RWPE1 (cell line): ENCODE results near the gene MDFIC.

Experiments used
- CTCF ChIA-PET: fragments of 350-600 bp; sonication (Branson Sonifier 250); formaldehyde crosslinking; extraction: SDS; loops from one replicate; lab custom pipeline; 2021; lab: Yijun Ruan, JAX
- POLR2A ChIA-PET: fragments of 400-600 bp; formaldehyde crosslinking; extraction: SDS; loops from one replicate; lab custom pipeline; 2020; ENCODE audit warnings: antibody characterized with exemption; ENCODE audit not compliant: low non-redundant PET; lab: Yijun Ruan, JAX
- DNase-seq: peaks from one replicate; pipeline ENCODE4 v3.0.0; 2012; ENCODE audit warnings: low spot score
- H3K27ac ChIP-seq: fragments of 450-650 bp; 2 replicates; pipeline ENCODE4 v1.5.1; 2017
- TF ChIP-seq, protein P1 (sequence below): fragments of 450-650 bp; conservative IDR thresholded peaks from 2 replicates; pipeline ENCODE4 v1.5.1; 2017; ENCODE audit warnings: low read depth, mild to moderate bottlenecking

MDFIC gene

DNA sequence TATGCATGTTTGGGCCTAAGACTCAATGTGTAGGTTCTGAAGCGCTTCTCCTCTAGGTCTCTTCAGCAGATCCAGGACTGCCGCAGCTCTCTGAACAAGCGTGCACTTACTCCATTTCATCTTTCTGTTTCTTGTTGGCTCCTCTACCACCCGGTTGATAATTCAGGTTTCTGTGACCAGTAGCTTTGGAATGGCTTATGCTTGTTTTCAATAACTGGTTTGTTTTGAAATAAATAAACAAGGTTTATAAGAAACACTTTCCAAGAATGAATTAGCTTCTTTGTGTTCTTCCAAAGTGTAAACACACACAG lies 1.5 kb downstream of the MDFIC start:
- ChIA-PET POLR2A (no interaction called here), CTCF (interaction anchor here (0.6 to 0.8 kb wide), 2 partner anchors 117 to 334 kb away, joined by 3 to 4 read pairs; no protein-coding TSS in a partner anchor)
- TF ChIP-seq, protein P1, sequence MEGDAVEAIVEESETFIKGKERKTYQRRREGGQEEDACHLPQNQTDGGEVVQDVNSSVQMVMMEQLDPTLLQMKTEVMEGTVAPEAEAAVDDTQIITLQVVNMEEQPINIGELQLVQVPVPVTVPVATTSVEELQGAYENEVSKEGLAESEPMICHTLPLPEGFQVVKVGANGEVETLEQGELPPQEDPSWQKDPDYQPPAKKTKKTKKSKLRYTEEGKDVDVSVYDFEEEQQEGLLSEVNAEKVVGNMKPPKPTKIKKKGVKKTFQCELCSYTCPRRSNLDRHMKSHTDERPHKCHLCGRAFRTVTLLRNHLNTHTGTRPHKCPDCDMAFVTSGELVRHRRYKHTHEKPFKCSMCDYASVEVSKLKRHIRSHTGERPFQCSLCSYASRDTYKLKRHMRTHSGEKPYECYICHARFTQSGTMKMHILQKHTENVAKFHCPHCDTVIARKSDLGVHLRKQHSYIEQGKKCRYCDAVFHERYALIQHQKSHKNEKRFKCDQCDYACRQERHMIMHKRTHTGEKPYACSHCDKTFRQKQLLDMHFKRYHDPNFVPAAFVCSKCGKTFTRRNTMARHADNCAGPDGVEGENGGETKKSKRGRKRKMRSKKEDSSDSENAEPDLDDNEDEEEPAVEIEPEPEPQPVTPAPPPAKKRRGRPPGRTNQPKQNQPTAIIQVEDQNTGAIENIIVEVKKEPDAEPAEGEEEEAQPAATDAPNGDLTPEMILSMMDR, result no peak
- peak overlapping the region; percentile 79 for H3K27ac ChIP-seq
- no peak for DNase-seq

DNA sequence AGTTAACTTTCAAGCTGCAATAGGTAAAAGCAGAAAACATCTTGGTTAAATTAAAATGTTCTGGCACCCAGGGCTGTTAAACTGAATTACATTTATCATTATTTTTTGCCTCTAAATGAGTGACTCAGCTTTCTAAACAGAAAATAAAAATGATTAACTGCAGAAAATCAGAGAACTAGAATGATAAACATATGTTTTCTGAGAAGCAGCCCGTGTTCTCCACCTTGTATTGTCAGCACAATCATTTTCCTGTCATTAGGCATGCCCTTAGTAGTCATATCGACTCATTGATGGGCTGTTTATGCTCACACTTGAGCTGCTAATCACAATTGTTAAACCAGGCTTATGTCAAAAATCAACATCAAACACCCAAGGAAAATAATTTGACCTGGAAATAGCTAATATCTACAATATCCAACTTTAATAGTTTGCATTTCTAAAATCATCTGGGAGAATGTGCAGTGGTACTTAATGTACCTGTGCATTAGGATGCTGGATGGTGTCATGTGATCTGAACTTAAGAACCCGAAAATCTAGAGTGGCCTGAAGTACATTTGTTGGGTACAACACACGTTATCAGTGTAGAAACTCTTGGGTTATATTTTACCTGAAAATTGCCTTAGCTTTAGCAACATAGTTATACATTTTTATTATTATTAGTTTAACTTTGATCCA lies 2.3 kb downstream of the MDFIC start:
- ChIA-PET CTCF (no interaction called here), POLR2A (no interaction called here)
- no peak for DNase-seq
- TF ChIP-seq, protein P1, result no peak
- H3K27ac ChIP-seq, result no peak overlapping the region

DNA sequence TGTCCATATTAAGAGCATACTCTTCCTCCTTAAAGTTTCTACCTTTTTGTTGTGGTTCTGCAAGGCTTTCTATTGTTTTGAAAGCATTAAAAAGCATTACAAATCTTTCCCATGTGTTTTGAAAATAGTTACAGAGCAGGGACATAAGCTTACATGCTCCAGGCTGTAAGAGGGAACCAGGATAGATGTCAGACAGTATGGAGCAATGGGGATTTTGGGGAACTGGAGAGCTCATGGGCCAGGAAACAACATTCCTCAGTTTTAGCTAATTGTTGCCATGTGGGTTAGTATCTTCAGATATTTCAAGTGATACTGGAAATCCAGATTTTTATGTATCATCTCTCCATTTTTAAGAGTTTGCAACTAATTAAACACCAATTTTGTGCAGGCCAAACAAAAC lies 3.5 kb downstream of the MDFIC start:
- DNase-seq, result no peak
- no peak overlapping the region for H3K27ac ChIP-seq
- TF ChIP-seq, protein P1, result no peak
- CTCF ChIA-PET, result no interaction called here
- POLR2A ChIA-PET, result no interaction called here

DNA sequence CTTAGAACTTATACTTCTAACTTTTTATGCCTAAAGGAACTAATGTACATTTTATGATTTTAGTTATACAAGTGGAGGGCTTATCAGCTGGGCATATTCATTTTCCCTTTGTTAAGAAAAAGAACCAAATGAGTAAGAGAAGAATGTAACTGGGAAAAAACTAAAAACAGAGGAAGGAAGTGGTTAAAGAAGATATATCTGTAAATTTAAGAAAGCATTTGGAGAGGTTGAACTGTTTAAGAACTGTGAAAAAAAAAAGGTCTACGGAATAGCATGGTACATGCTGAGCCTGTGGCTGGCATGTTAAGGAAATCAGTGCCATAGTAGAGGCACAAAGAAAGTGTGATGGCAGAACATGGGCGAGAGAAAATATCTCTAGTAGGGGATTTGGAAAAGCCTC lies 6.2 kb downstream of the MDFIC start:
- POLR2A ChIA-PET, result no interaction called here
- H3K27ac ChIP-seq, result no peak overlapping the region
- TF ChIP-seq, protein P1, result no peak
- no peak for DNase-seq
- CTCF ChIA-PET, result no interaction called here

DNA sequence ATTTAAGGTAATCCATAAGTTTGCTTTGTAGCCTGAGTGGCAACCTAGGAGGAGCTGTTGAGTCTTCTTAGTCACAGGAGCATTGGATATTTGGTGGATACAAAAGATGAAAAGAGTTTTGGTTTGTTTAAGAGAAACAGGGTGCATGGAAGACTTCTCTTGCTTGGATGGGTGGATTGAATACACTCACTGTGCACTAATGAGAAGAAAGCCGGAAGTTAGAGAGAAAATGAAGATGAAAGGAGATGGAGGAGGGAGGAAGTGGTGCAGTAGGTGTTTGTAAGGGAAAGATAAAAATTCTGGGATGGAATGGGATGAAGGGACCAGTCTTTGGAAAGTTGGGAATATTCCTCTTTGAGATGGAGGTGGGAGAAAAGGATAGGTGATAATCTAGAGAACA lies 7.7 kb downstream of the MDFIC start:
- ChIA-PET POLR2A (no interaction called here), CTCF (no interaction called here)
- no peak overlapping the region for H3K27ac ChIP-seq
- no peak for DNase-seq
- TF ChIP-seq, protein P1, result no peak

DNA sequence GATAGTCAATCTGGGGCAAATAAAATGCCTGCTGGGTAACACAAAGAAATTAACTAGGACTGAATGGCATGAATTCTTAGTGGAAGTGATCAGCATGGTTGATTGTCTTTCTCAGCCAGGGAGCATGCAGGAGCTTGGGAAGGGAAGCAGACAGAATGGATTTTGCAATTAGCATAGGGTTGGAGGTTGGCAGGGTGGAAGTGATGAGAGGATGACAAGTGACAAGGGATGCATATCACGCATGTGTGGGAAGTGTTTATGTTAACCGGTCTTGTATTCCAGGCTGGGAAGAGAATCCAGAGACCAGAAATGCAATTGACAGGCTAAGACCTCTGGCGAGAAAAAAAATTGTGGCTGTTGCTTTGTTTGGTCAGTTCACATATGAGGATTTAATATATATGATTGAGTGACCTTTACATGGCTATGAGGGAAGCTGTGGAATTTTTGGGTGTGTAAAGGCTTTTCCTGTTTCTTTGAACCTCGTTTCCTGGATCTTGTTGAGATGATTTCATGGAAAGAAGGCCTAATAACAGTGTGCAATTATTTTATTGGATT lies 8.3 kb downstream of the MDFIC start:
- DNase-seq, result no peak
- ChIA-PET POLR2A (no interaction called here), CTCF (no interaction called here)
- no peak overlapping the region for H3K27ac ChIP-seq
- TF ChIP-seq, protein P1, result no peak
